MM.1S (cell line): Measurements from ENCODE around the gene MYL9.

Experiments used
- EZH2 ChIP-seq: fragments of 300-600 bp; sonication (generic); optimal IDR thresholded peaks from 2 replicates; pipeline ENCODE3; 2017; ENCODE audit warnings: low read depth, mild to moderate bottlenecking, antibody characterized with exemption, low read length, mixed read lengths
- EZH2phosphoT487 ChIP-seq: fragments of 300-600 bp; sonication (generic); IDR thresholded peaks from 2 replicates; pipeline ENCODE4 v1.6.1; 2018; ENCODE audit warnings: antibody characterized with exemption, low read length
- TF ChIP-seq, protein P1 (sequence below): fragments of 300-600 bp; sonication (generic); IDR thresholded peaks from 2 replicates; pipeline ENCODE4 v1.5.1; 2016; ENCODE audit warnings: antibody characterized with exemption, low read length, mixed read lengths

DNA sequence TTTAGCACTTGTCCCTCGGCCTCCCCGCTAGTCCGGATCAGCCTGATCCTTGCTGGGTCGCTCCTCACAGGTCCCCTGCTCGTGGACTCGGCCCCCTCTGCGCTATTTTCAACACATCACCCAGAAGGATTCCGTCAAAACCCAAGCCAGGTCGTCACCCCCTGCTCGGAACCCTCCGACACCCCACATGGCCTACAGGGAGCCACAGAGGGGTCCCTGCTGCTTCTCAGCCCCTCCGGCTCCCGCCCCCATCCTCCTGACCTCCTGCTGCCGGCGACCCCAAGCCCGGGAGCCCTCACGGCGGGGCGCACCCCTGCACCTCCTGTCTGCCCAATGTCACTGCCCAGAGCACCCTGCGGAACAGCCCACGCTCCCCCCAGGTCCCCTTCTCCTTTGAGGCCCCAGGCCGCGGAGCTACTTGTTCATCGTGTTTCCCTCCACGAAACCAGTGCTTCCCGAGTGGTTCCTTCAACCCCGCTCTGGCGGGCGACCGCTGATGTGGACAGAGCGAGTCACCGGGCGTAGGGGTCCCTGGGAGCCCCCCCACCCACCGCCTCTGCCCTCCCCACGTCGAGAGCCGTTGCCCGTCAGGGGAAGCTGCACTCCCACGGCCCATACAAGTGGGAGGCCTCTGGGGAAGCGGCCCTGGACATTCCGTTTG, 638 bp upstream of the MYL9 start:
- TF ChIP-seq EZH2phosphoT487 (no peak), EZH2 (no peak)
- TF ChIP-seq, protein P1, sequence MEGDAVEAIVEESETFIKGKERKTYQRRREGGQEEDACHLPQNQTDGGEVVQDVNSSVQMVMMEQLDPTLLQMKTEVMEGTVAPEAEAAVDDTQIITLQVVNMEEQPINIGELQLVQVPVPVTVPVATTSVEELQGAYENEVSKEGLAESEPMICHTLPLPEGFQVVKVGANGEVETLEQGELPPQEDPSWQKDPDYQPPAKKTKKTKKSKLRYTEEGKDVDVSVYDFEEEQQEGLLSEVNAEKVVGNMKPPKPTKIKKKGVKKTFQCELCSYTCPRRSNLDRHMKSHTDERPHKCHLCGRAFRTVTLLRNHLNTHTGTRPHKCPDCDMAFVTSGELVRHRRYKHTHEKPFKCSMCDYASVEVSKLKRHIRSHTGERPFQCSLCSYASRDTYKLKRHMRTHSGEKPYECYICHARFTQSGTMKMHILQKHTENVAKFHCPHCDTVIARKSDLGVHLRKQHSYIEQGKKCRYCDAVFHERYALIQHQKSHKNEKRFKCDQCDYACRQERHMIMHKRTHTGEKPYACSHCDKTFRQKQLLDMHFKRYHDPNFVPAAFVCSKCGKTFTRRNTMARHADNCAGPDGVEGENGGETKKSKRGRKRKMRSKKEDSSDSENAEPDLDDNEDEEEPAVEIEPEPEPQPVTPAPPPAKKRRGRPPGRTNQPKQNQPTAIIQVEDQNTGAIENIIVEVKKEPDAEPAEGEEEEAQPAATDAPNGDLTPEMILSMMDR, result no peak
